Activated naive CD4-positive, alpha-beta T cell treated with anti-CD3 and anti-CD28 coated beads for 36 hours (primary cell): ENCODE results near the gene SPRN. TPM values are rescaled to one million over a fixed set of nuclear protein-coding genes. Genes with fewer than 3 reads are reported as not detected.
"Not testable (repeated sequence)": the region's sequence is repeated elsewhere in the genome, so short reads cannot be mapped to it uniquely, and the experiment has no call there.

Experiments
- CTCF ChIA-PET: fragments of 350-600 bp; sonication (Branson Sonifier 250); formaldehyde crosslinking; loops from one replicate; lab custom pipeline; 2021; ENCODE audit warnings: antibody characterized with exemption; lab: Charles Lee
- DNase-seq: peaks from one replicate; pipeline ENCODE4 v3.0.0-alpha.2; 2020
- H3K27ac Mint-ChIP-seq: one replicate; pipeline ENCODE4 v1.8.0; 2021; ENCODE audit warnings: mild to moderate bottlenecking, mixed read lengths
- H3K27me3 Mint-ChIP-seq: one replicate; pipeline ENCODE4 v1.8.0; 2021; ENCODE audit warnings: low read depth, mixed read lengths
- H3K36me3 Mint-ChIP-seq: one replicate; pipeline ENCODE4 v1.8.0; 2021; ENCODE audit warnings: low read depth, mixed read lengths
- H3K4me1 Mint-ChIP-seq: one replicate; pipeline ENCODE4 v1.8.0; 2021; ENCODE audit warnings: low read depth, mixed read lengths
- H3K4me3 Mint-ChIP-seq: one replicate; pipeline ENCODE4 v1.8.0; 2021; ENCODE audit warnings: mild to moderate bottlenecking, moderate library complexity, mixed read lengths
- H3K9me3 Mint-ChIP-seq: one replicate; pipeline ENCODE4 v1.8.0; 2021; ENCODE audit warnings: mixed read lengths
- intact Hi-C: fragments of 100-400 bp; cut with micrococcal nuclease; formaldehyde crosslinking; loops from one replicate; pipeline ENCODE4 v1.15.1; 2023
- total RNA-seq, 2 experiments: library from RNA; stranded (reverse); gene quantifications; one replicate each; pipeline ENCODE4 v1.2.3, GENCODE V29; 2021

SPRN gene
- total RNA-seq, 2 experiments from 2014 or later: not detected

- intact Hi-C loops: loop anchor here (2.0 to 10.0 kb wide), 6 partner anchors 129 to 1487 kb away; partner anchors contain the start of genes INPP5A, PPP2R2D and STK32C
- peak overlapping the region; percentile 96 for H3K27ac Mint-ChIP-seq
- no peaks in the 10 kb centered on the region for H3K27me3 Mint-ChIP-seq
- H3K36me3 Mint-ChIP-seq: peaks cover 6% of the 10 kb centered on the region
- no peak overlapping the region for H3K4me3 Mint-ChIP-seq
- H3K9me3 Mint-ChIP-seq: no peaks in the 10 kb centered on the region
- peaks cover 60% of the 10 kb centered on the region for H3K4me1 Mint-ChIP-seq
- peak; percentile 51 for DNase-seq
- CTCF ChIA-PET: interaction anchor here (0.8 to 1.4 kb wide), 2 partner anchors 62 to 135 kb away, joined by 3 read pairs; no protein-coding TSS in a partner anchor
These were observed 32.5 kb downstream of the SPRN start for GRCh38 chr10:133391761-133392518.

- DNase-seq: no peak
- peak overlapping the region; percentile 47 for H3K4me3 Mint-ChIP-seq
- H3K27ac Mint-ChIP-seq: peak overlapping the region; percentile 96
- H3K4me1 Mint-ChIP-seq: peaks cover 55% of the 10 kb centered on the region
- H3K27me3 Mint-ChIP-seq: no peaks in the 10 kb centered on the region
- peaks cover 5% of the 10 kb centered on the region for H3K36me3 Mint-ChIP-seq
- CTCF ChIA-PET: interaction anchor here (1.4 kb wide), 2 partner anchors 61 to 62 kb away, joined by 3 to 5 read pairs; no protein-coding TSS in a partner anchor
- no peaks in the 10 kb centered on the region for H3K9me3 Mint-ChIP-seq
- intact Hi-C loops: loop anchor here (2.0 to 10.0 kb wide), 6 partner anchors 130 to 1486 kb away; partner anchors contain the start of genes INPP5A, PPP2R2D and STK32C
These were observed 33.2 kb downstream of the SPRN start for GRCh38 chr10:133391249-133391635.

GRCh38 chr10:133390597-133391248 is 33.7 kb downstream of the SPRN start:
- peaks cover 7% of the 10 kb centered on the region for H3K36me3 Mint-ChIP-seq
- H3K4me3 Mint-ChIP-seq: peak overlapping the region; percentile 63
- peak; percentile 32 for DNase-seq
- intact Hi-C loops: loop anchor here (1.0 to 10.0 kb wide), 12 partner anchors 11 to 1486 kb away; partner anchors contain the start of genes ECHS1, INPP5A, PAOX and PPP2R2D
- H3K9me3 Mint-ChIP-seq: no peaks in the 10 kb centered on the region
- no peaks in the 10 kb centered on the region for H3K27me3 Mint-ChIP-seq
- H3K27ac Mint-ChIP-seq: peak overlapping the region; percentile 96
- CTCF ChIA-PET: interaction anchor here (1.0 to 1.4 kb wide), 2 partner anchors 61 to 83 kb away, joined by 3 to 5 read pairs; no protein-coding TSS in a partner anchor
- H3K4me1 Mint-ChIP-seq: peaks cover 50% of the 10 kb centered on the region

GRCh38 chr10:133388973-133389818 is 35.2 kb downstream of the SPRN start:
- Mint-ChIP-seq H3K9me3 (no peaks in the 10 kb centered on the region), H3K4me3 (peak overlapping the region; percentile 63), H3K27ac (peak overlapping the region; percentile 96), H3K27me3 (no peaks in the 10 kb centered on the region), H3K4me1 (peaks cover 40% of the 10 kb centered on the region), H3K36me3 (peaks cover 2% of the 10 kb centered on the region)
- CTCF ChIA-PET: no interaction called here
- DNase-seq: peak; percentile 76
- intact Hi-C loops: loop anchor here (2.0 kb wide), 1 partner anchor 54 kb away; no protein-coding TSS in a partner anchor

GRCh38 chr10:133388236-133388972 is 36.0 kb downstream of the SPRN start:
- peaks cover 40% of the 10 kb centered on the region for H3K4me1 Mint-ChIP-seq
- peaks cover 2% of the 10 kb centered on the region for H3K36me3 Mint-ChIP-seq
- H3K27me3 Mint-ChIP-seq: no peaks in the 10 kb centered on the region
- H3K9me3 Mint-ChIP-seq: no peaks in the 10 kb centered on the region
- intact Hi-C loops: loop anchor here (2.0 kb wide), 1 partner anchor 54 kb away; no protein-coding TSS in a partner anchor
- no peak for DNase-seq
- CTCF ChIA-PET: interaction anchor here (0.9 kb wide), 1 partner anchor 11 kb away, joined by 3 read pairs; no protein-coding TSS in a partner anchor
- H3K4me3 Mint-ChIP-seq: peak overlapping the region; percentile 63
- H3K27ac Mint-ChIP-seq: peak overlapping the region; percentile 96

- H3K9me3 Mint-ChIP-seq, H3K4me3 Mint-ChIP-seq, intact Hi-C loops, H3K27ac Mint-ChIP-seq, H3K36me3 Mint-ChIP-seq, DNase-seq, CTCF ChIA-PET, H3K27me3 Mint-ChIP-seq: not testable (repeated sequence)
- H3K4me1 Mint-ChIP-seq: peaks cover 35% of the 10 kb centered on the region
These were observed 37.5 kb downstream of the SPRN start for GRCh38 chr10:133386951-133387350.

- intact Hi-C loops: no loop called here
- Mint-ChIP-seq H3K27ac (no peak overlapping the region), H3K4me3 (no peak overlapping the region), H3K36me3 (peaks cover 2% of the 10 kb centered on the region), H3K27me3 (no peaks in the 10 kb centered on the region), H3K9me3 (no peaks in the 10 kb centered on the region), H3K4me1 (peaks cover 19% of the 10 kb centered on the region)
- DNase-seq: no peak
- CTCF ChIA-PET: no interaction called here
These were observed 39.2 kb downstream of the SPRN start for GRCh38 chr10:133385214-133385613.

- CTCF ChIA-PET: interaction anchor here (0.6 to 1.7 kb wide), 2 partner anchors 53 to 55 kb away, joined by 3 to 4 read pairs; no protein-coding TSS in a partner anchor
- Mint-ChIP-seq H3K36me3 (peaks cover 2% of the 10 kb centered on the region), H3K27ac (no peak overlapping the region), H3K27me3 (no peaks in the 10 kb centered on the region), H3K4me1 (peaks cover 11% of the 10 kb centered on the region), H3K9me3 (no peaks in the 10 kb centered on the region), H3K4me3 (no peak overlapping the region)
- intact Hi-C loops: no loop called here
- DNase-seq: no peak
These were observed 40.4 kb downstream of the SPRN start for GRCh38 chr10:133384071-133384470.

GRCh38 chr10:133383551-133383950 is 40.9 kb downstream of the SPRN start:
- Mint-ChIP-seq H3K36me3 (peaks cover 2% of the 10 kb centered on the region), H3K27me3 (no peaks in the 10 kb centered on the region), H3K4me3 (no peak overlapping the region), H3K27ac (no peak overlapping the region), H3K9me3 (no peaks in the 10 kb centered on the region), H3K4me1 (peaks cover 6% of the 10 kb centered on the region)
- no peak for DNase-seq
- intact Hi-C loops: no loop called here
- CTCF ChIA-PET: interaction anchor here (1.7 kb wide), 1 partner anchor 54 kb away, joined by 4 read pairs; no protein-coding TSS in a partner anchor

GRCh38 chr10:133381036-133381435 is 43.4 kb downstream of the SPRN start:
- Mint-ChIP-seq H3K36me3 (no peaks in the 10 kb centered on the region), H3K27me3 (no peaks in the 10 kb centered on the region), H3K9me3 (no peaks in the 10 kb centered on the region), H3K27ac (no peak overlapping the region), H3K4me1 (peaks cover 3% of the 10 kb centered on the region), H3K4me3 (no peak overlapping the region)
- DNase-seq: no peak
- intact Hi-C loops: no loop called here
- CTCF ChIA-PET: no interaction called here
